Skeletal muscle satellite cell (primary cell): ENCODE results near the gene GARIN1A. TPM values are rescaled to one million over a fixed set of nuclear protein-coding genes. Genes with fewer than 3 reads are reported as not detected.

Source experiments
- small RNA-seq: library from RNA; depleted of rRNA; stranded (forward); fragments of <200 nt; gene quantifications from one replicate; pipeline ENCODE3, GENCODE V24; 2012

The GARIN1A gene

Small RNAs within 50 kb of the gene (small RNA-seq; reads per million reads assigned to genes)
- gene RNA5SP242 (2.2 reads per million, percentile 68 among the genes with 10 or more reads in this experiment), gene RNA5SP243 (0.28 reads per million), gene RNU6-177P (not detected)
